Kidney epithelial cell (primary cell): ENCODE results near the gene PSMC3IP. TPM values are rescaled to one million over a fixed set of nuclear protein-coding genes. Genes with fewer than 3 reads are reported as not detected.
"Not testable (repeated sequence)": the region's sequence is repeated elsewhere in the genome, so short reads cannot be mapped to it uniquely, and the experiment has no call there.

Experiments used
- DNase-seq: peaks from one replicate; pipeline ENCODE4 v3.0.0-alpha.2; 2010; ENCODE audit warnings: low read depth
- H3K27me3 ChIP-seq: 2 replicates; pipeline ENCODE4 v1.6.0; 2011; ENCODE audit warnings: low read length; ENCODE audit not compliant: control insufficient read depth, insufficient read depth
- H3K36me3 ChIP-seq: 2 replicates; pipeline ENCODE4 v1.5.1; 2011; ENCODE audit warnings: low read length; ENCODE audit not compliant: control insufficient read depth, insufficient read depth
- H3K4me3 ChIP-seq: 2 replicates; pipeline ENCODE4 v1.5.1; 2011; ENCODE audit warnings: low read depth, mild to moderate bottlenecking, control low read depth, low read length
- total RNA-seq: library from RNA; depleted of rRNA; stranded (reverse); fragments of >200 nt; gene quantifications from 2 replicates; pipeline ENCODE4 v1.2.3, GENCODE V29; 2015
- TF ChIP-seq, protein P1 (sequence below): IDR thresholded peaks from 2 replicates; pipeline ENCODE4 v1.5.1; 2011; ENCODE audit warnings: mild to moderate bottlenecking, moderate library complexity, low read length, control low read depth, inconsistent platforms; ENCODE audit not compliant: insufficient read depth, poor library complexity, severe bottlenecking

The PSMC3IP gene, protein sequence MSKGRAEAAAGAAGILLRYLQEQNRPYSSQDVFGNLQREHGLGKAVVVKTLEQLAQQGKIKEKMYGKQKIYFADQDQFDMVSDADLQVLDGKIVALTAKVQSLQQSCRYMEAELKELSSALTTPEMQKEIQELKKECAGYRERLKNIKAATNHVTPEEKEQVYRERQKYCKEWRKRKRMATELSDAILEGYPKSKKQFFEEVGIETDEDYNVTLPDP
- 3.9 and 7.9 TPM in 2 replicates for total RNA-seq

DNA sequence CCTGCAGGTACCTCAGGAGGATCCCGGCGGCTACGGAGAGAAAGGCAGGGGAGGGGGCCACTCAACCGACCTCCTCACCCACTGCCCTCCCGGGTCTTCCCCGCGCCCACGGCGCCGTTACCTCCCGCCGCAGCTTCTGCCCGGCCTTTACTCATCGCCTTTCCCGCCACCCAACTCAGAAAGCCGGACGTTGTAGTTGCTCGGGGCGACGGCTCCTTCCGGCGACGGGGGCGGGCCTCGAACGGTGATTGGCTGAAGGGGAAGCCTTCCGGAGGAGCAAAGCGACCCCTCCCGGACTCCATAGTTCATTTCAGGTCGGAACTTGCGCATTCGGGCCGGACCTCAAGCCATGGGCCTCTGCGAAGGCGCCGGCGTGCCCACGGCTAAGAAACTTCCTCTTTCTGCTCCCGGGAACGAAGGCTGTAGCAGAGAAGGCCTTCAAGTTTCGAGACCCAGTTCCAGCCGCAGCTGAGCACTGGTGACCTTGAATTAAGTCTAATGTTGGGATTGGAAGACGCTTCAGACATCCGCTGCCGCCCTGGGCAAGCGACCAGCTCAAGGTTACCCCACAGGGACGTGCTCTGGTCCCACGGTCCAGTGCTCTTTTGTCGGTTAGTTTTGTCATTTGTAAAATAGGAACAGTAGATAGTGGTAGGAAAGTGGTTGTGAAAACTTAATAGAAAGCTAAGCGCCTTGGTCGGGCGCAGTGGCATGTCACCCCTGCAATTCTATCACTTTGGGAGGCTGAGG lies at the start of gene PSMC3IP:
Gene PSMC3IP (minus strand): TSS at position 198 of the 750 bp plus-strand sequence. CDS start 43 bp downstream, at position 155.
- DNase-seq, result peak; percentile 80
- Histone ChIP-seq H3K4me3 (peak within 1 kb of the TSS; percentile 78), H3K27me3 (no peaks in the 10 kb centered on the region), H3K36me3 (peaks cover 2% of the 10 kb centered on the region)
- TF ChIP-seq, protein P1, sequence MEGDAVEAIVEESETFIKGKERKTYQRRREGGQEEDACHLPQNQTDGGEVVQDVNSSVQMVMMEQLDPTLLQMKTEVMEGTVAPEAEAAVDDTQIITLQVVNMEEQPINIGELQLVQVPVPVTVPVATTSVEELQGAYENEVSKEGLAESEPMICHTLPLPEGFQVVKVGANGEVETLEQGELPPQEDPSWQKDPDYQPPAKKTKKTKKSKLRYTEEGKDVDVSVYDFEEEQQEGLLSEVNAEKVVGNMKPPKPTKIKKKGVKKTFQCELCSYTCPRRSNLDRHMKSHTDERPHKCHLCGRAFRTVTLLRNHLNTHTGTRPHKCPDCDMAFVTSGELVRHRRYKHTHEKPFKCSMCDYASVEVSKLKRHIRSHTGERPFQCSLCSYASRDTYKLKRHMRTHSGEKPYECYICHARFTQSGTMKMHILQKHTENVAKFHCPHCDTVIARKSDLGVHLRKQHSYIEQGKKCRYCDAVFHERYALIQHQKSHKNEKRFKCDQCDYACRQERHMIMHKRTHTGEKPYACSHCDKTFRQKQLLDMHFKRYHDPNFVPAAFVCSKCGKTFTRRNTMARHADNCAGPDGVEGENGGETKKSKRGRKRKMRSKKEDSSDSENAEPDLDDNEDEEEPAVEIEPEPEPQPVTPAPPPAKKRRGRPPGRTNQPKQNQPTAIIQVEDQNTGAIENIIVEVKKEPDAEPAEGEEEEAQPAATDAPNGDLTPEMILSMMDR, result peak; percentile 46

DNA sequence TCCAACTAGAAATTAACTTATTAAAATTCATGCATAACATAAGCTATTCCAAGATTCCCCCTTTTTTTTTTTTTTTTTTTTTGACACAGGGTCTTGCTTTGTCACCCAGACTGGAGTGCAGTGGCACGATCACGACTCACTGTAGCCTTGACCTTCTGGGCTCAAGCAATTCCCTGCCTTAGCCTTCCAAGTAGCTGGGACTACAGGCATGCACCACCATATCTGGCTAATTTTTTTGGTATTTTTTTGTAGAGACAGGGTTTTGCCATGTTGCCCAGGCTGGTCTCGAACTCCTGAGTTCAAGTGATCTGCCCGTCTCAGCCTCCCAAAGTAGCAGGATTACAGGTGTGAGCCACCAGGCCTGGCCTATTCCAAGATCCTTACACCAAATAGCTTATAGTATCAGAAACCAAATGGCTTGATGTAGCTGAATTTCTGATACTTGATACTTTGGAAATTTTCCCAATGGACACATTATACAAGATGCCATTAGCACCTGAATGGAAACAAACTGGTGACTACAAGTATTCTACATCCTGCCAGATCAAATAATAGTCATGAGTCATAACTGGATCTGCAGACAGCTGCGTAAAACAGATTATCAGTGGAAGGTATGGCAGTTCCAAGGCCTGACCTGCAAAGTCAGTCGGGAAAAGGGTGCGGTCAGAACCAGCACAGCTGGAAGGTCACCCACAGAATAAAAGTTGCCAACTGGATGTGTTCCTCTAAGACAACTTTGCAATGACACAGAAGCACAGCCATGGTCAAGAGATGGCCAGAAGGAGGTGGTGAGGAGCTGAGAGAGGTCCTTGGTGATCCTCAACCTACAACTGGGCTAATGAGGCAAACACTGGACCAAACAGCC lies 46.4 kb upstream of the PSMC3IP start:
- H3K4me3 ChIP-seq, result no peak overlapping the region
- no peak for DNase-seq
- TF ChIP-seq, protein P1, result no peak
- H3K36me3 ChIP-seq, result no peaks in the 10 kb centered on the region
- H3K27me3 ChIP-seq, result no peaks in the 10 kb centered on the region

DNA sequence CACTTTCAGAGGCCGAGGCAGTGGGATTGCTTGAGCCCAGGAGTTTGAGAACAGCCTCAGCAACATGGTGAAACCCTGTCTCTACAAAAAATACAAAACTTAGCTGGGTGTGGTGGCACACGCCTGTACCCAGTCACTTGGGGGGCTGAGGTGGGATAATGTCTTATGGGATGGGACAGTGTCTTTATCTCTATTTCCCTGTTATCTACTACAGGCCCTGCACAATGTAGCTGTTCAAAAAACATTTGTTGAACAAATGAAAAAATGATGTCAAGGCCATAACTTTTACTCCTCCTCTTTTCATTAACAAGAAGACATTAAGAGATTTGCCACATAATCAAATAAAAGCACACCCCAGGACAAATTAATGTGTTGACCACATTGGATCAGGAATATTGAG lies 45.7 kb upstream of the PSMC3IP start:
- H3K27me3 ChIP-seq, result no peaks in the 10 kb centered on the region
- no peak for DNase-seq
- TF ChIP-seq, protein P1, result no peak

DNA sequence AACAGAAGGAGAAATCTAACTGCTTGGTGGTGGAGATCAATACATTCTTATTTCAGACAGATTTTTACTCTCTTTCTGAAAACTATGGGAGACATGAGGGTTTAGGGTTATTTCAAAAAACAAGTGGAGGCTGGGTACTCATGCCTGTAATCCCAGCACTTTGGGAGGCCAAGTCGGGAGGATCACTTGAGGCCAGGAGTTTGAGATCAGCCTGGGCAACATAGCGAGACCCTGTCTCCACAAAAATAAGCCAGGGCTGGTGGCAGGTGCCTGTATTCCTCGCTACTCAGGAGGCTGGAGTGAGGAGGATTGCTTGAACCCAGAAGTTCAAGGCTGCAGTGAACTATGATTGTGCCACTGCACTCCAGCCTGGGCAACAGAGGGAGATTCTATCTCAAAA lies 44.5 kb upstream of the PSMC3IP start:
- H3K36me3 ChIP-seq, DNase-seq, H3K27me3 ChIP-seq, H3K4me3 ChIP-seq: not testable (repeated sequence)

More for the DNA sequence above, 45.7 kb upstream of the PSMC3IP start:
- no peaks in the 10 kb centered on the region for H3K36me3 ChIP-seq
- no peak overlapping the region for H3K4me3 ChIP-seq

DNA sequence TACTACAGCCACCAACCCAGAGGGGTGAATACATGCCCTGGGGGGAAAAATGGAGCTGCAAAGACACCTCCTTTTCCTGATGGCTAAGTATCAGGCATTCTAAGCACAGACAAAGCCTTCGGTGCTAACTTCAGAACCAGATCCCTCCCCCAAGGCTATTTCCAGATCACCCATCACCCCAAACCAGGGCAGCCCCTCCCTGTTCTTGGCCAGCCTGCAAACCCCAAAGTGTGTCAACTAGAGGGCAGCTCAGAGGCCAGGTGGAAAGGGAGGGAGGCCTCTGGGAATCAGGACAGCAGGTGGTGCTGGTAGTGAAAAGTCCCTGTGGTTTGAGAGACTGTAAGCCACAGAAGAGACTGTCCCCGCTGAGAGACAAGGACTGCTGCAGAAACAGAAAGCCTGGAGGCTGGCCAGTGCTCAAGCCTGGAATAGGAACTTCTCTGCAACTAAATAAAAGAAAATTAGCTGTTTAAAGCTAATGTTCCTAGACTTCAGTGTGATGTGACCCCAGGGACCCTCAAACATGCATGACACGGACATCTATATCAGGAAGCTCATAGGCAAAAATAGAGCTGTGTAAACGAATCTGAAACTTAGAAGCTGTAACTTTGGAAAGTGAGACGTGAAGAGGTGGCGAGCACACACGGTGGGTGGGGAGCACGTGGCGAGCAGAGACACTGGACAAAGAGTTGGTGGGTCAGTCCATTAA lies 41.1 kb upstream of the PSMC3IP start:
- Histone ChIP-seq H3K4me3 (no peak overlapping the region), H3K36me3 (no peaks in the 10 kb centered on the region), H3K27me3 (no peaks in the 10 kb centered on the region)
- TF ChIP-seq, protein P1, result peak; percentile 24
- DNase-seq, result no peak

DNA sequence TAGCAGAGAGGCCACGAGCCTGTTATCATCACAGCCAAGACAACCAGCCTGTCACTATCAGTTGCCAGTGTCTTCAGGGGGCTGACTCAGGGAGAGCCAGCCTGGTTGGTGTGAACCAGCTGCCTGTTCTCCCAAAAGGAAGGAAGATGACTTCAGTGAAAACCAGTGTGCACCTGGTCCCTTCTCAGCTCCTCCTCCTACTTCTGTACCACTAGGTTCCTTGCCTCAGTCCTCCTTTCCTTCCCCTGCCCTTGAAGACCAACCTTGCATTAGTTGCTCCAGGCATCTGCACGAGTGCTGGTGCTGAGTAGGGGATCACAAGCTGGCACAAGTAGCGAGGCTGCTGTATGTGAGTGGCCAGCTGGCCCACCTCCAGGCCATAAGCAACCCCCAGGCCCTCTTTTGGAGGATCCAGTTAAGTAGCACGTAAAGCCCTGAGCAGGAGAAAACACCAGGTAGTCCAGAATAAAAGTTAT lies 40.5 kb upstream of the PSMC3IP start:
- Histone ChIP-seq H3K27me3 (no peaks in the 10 kb centered on the region), H3K36me3 (no peaks in the 10 kb centered on the region), H3K4me3 (no peak overlapping the region)
- DNase-seq, result no peak
- TF ChIP-seq, protein P1, result no peak
